Posterior vena cava (tissue), 2 donors: ENCODE results near the gene ANXA11. TPM values are rescaled to one million over a fixed set of nuclear protein-coding genes. Genes with fewer than 3 reads are reported as not detected.
"Not testable (repeated sequence)": the region's sequence is repeated elsewhere in the genome, so short reads cannot be mapped to it uniquely, and the experiment has no call there.

ENCODE experiments used
- DNase-seq: peaks from one replicate; pipeline ENCODE4 v3.0.0-alpha.2; 2020; ENCODE audit warnings: low spot score
- intact Hi-C, 2 donors: fragments of 100-400 bp; cut with DNase I; formaldehyde crosslinking; loops; one replicate each; pipeline versions ENCODE4 v1.14.1 to v1.14.2; 2022 to 2023
- total RNA-seq, 2 donors: library from RNA; stranded (reverse); fragmentation: NEBNext Ultra II Directional; extraction: Animal tissue kit (Norgen Biotek cat#: 25700); gene quantifications; one replicate each; pipeline ENCODE4 v1.2.1, GENCODE V29; 2021
- donor health status: DM: yes; HTN: yes; CAD: no.
- donor health status: DM: yes; HTN: yes; CAD: no.

ANXA11 gene
- total RNA-seq, 2 donors from 2014 or later: 247 to 269 TPM

DNA sequence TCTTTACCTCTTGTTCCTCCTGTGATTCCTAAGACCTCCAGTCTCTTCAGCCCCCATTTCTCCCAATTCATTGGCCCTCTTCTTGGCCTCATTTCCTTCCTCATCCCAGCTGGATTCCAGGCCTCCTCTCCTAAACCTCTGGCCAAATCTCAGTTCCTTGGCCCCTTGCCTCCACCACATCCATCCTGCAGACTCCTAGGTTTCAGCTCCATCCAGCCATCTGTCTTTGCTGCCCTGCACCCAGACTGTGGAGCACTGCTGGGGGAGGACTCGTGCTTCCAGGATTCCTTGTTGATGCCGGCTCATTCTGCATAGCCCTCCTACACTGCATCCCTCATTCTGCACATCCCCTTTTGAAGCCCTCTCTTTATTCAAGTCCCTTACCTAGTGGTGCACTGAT, 66.1 kb downstream of the ANXA11 start:
- DNase-seq: peak; percentile 37
- intact Hi-C loops: no loop called here

DNA sequence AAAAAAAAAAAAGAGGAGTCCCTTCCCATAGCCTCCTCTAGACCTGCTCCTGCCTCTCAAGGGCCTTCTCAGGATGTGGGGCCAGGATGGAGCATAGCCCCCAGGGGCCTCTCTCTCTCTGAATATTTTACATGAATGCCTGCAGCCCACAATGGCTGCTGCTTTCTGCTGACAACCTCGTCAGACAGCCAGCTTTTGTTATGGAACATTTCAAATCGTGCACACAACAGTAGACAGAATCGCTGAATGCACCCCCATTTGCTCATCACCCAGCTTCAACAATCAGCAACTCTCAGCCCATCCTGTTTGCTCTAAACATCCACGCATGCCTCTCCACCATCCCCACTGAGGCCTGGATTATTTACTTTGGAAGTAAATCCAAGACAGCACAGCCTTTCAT, 67.4 kb downstream of the ANXA11 start:
- intact Hi-C loops: no loop called here
- no peak for DNase-seq

GRCh38 chr10:80137031-80137862, 68.1 kb downstream of the ANXA11 start:
- intact Hi-C loops: no loop called here
- peak; percentile 88 for DNase-seq

GRCh38 chr10:80136134-80136571, 69.2 kb downstream of the ANXA11 start:
- DNase-seq: peak; percentile 97
- intact Hi-C loops: no loop called here

GRCh38 chr10:80133687-80134086, 71.7 kb downstream of the ANXA11 start:
- intact Hi-C loops, DNase-seq: not testable (repeated sequence)

- intact Hi-C loops: no loop called here
- peak; percentile 89 for DNase-seq
These were observed 72.1 kb downstream of the ANXA11 start for GRCh38 chr10:80133206-80133605.

GRCh38 chr10:80132299-80133139, 72.8 kb downstream of the ANXA11 start, which contains the start of gene PLAC9:
Gene PLAC9, plus strand, starts transcription at chr10:80132730. Its CDS starts 33 bp downstream, at chr10:80132763.
- DNase-seq: no peak

DNA sequence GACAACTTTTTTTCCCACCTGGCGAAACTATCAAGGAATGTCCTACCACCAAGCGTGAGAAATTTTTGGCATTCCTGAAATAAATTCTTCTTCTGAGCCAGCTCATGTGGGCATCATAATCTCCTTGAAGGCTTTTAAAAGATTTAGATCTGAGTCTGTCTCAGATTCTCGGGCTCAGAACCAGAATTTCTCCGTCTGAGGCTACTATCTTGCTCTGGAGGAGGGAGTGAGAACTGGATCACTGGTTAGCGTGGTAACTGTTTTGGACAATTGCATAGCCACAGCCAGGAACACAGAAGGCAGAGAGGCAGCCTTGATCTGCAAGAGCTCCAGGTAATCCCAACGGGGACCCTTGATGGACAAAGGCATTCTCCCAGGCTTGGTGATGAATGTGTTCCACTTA, 73.8 kb downstream of the ANXA11 start:
- DNase-seq: no peak
- intact Hi-C loops: no loop called here

More at GRCh38 chr10:80132299-80133139, 72.8 kb downstream of the ANXA11 start, which contains the start of gene PLAC9:
- intact Hi-C loops: no loop called here

DNA sequence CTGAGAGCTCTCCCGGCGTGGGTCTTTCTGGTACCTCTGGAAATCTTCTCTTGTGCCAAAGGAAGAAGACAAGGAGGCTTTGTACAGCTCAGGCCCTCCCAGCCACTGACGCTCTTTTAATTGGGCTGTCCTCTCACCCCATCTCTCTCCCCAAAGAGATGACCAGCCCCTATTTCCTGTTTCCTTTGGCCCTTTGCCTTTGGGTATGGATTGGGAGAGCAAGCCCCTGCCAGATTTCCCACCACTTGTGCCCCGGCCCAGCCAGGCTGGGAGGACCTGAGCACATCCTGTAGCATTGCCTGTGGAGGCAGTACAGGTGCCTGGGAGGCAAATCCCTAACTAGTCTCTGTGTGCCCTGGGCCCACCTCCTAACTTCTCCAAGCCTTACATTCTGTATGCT, 78.5 kb downstream of the ANXA11 start:
- DNase-seq: no peak
- intact Hi-C loops: loop anchor here in 1 of 2 donors (10.0 kb wide), 1 partner anchor 52 kb away; the partner anchor contains the start of gene TMEM254

DNA sequence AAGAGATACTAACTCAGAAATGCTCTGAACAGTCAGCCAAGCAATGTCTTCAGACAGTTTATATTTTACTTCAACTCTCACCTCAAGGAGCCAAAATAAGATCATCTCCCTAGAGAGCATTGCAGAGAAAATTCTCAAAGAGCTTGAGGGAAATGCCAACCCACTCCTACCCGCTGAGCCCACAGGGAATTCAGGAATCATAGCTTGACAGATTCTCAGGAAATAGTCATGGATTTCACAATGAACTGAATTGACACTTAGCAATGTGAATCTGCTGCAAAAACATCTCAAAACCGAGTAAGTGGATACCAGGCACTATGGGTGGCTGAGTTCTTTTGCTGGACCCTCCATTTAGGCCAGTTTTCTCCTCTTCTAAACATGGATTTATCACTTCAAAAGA, 82.6 kb downstream of the ANXA11 start:
- intact Hi-C loops: loop anchor here in 1 of 2 donors (10.0 kb wide), 1 partner anchor 48 kb away; the partner anchor contains the start of gene TMEM254
- DNase-seq: no peak

DNA sequence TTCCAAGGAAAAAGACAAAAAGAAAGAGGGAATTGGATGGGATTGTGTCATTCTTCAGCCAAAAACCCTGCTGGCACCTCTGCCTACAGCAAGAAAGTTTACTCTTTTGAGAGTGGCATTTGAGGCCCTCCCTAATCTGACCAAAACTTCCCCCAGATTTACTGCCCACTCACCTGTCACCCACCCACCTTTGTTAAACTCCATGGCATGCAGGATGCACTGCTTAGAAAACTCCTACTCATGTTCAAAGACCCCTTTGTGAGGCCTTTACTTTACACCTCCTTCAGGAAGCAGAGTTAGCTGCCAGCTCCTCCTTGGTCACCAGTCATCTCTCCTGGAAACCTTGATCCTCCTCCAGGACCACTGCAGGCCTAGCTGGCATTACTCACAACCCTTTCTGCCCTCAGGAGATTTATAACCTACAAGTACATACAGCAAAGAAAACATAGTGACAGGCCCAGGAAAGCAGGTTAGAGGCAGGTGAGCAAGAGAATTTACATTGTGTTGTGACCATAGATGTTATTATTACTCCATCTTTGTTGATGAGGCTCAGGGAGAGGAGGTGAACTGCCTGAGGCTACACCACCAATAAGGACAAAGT, 83.1 kb downstream of the ANXA11 start:
- intact Hi-C loops: loop anchor here in 1 of 2 donors (10.0 kb wide), 1 partner anchor 47 kb away; the partner anchor contains the start of gene TMEM254
- no peak for DNase-seq

- no peak for DNase-seq
- intact Hi-C loops: no loop called here
These were observed 86.7 kb downstream of the ANXA11 start for GRCh38 chr10:80118669-80119068.

GRCh38 chr10:80110986-80111385, 94.4 kb downstream of the ANXA11 start:
- no peak for DNase-seq
- intact Hi-C loops: no loop called here

GRCh38 chr10:80108576-80109239, 96.6 kb downstream of the ANXA11 start:
- intact Hi-C loops: no loop called here

DNA sequence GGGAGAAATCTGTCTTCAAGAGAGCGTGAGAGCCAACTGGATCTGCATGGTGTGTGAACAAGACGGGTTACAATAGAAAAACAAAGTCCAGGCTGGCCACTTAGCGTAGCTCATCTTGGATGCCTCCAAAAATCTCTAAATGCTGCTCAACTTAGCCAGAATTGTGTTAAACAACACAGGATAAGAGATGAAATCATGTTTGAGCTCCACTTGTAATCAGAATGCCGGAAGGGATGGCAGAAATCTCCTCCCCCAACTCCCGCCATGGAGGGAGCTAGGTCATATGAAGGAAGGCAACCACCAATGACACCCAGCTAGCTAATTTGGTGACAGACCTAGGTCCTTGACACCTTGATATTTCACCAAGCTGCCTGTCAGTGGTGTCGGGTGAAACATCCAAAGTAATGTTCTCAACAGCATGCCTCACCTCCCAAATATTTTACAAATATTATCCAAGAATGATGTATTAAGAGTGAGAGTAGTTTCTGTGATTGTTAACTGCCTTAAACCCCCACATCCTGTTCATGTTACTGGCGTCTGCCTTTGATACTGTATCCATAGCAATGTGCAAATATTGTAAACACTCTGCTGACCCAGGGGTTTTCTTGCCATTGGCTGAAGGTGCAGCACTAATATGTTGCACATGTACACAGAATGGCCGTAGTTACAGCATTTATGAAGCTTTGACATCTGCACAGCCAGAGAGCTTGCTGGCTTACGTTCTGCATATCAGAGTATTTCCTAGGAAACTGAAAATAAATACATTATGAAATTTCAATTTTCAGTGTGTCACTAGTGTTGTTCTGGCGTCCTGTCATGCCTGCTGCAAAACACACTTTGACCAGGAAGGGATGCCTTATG, 101.0 kb downstream of the ANXA11 start:
- DNase-seq: no peak
- intact Hi-C loops: no loop called here

More at GRCh38 chr10:80108576-80109239, 96.6 kb downstream of the ANXA11 start:
- no peak for DNase-seq
